NCI-H128 (cell line): ENCODE results near the gene HOXA7.

ENCODE experiments used
- DNase-seq: peaks from one replicate; lab custom pipeline; 2025; ENCODE audit not compliant: unreplicated experiment; lab: John Stamatoyannopoulos, UW

HOXA7 gene

GRCh38 chr7:27137640-27138315 is 18.7 kb downstream of the HOXA7 start:
- no peak for DNase-seq

GRCh38 chr7:27134392-27134791 is 22.1 kb downstream of the HOXA7 start:
- no peak for DNase-seq

- no peak for DNase-seq
Observed at GRCh38 chr7:27133409-27134231, 22.9 kb downstream of the HOXA7 start.

- DNase-seq, result no peak
Observed at GRCh38 chr7:27132978-27133377, 23.5 kb downstream of the HOXA7 start.

- DNase-seq, result no peak
Observed at GRCh38 chr7:27132214-27132613, 24.3 kb downstream of the HOXA7 start.

- DNase-seq, result no peak
Observed at GRCh38 chr7:27131390-27131819, 25.1 kb downstream of the HOXA7 start.

GRCh38 chr7:27130540-27131389 is 25.7 kb downstream of the HOXA7 start, which contains the start of gene HOXA4:
Gene HOXA4 (minus strand): TSS chr7:27130757. CDS start chr7:27130733, 24 bp downstream.
- DNase-seq, result peak; percentile 77

GRCh38 chr7:27129729-27130539 is 26.5 kb downstream of the HOXA7 start:
- DNase-seq, result no peak

- DNase-seq, result no peak
Observed at GRCh38 chr7:27128776-27129728, 27.4 kb downstream of the HOXA7 start.

- no peak for DNase-seq
Observed at GRCh38 chr7:27128034-27128433, 28.4 kb downstream of the HOXA7 start.

GRCh38 chr7:27126596-27127327 is 29.7 kb downstream of the HOXA7 start:
- no peak for DNase-seq

GRCh38 chr7:27125986-27126394 is 30.5 kb downstream of the HOXA7 start:
- no peak for DNase-seq

GRCh38 chr7:27124902-27125689 is 31.4 kb downstream of the HOXA7 start:
- no peak for DNase-seq

- DNase-seq, result no peak
Observed at GRCh38 chr7:27124096-27124901, 32.2 kb downstream of the HOXA7 start.

- DNase-seq, result no peak
Observed at GRCh38 chr7:27123477-27124053, 32.9 kb downstream of the HOXA7 start.

- no peak for DNase-seq
Observed at GRCh38 chr7:27123007-27123476, 33.4 kb downstream of the HOXA7 start.
